GM21723 (cell line): ENCODE measurements around the gene MUS81.

ENCODE experiments used
- ATAC-seq: cut with Tn5 transposase; IDR thresholded peaks from one replicate; pipeline ENCODE4 v1.9.1; 2021; ENCODE audit warnings: mild to moderate bottlenecking, moderate library complexity; ENCODE audit not compliant: unreplicated experiment

Gene MUS81

GRCh38 chr11:65871811-65872548 lies 11.7 kb downstream of the MUS81 start:
- no peak for ATAC-seq

- ATAC-seq, result no peak
Observed at GRCh38 chr11:65872586-65873317, 12.5 kb downstream of the MUS81 start, which contains the start of gene EFEMP2. TSS of gene EFEMP2 (minus strand) at chr11:65872800. CDS start at chr11:65872354, 446 bp downstream.

DNA sequence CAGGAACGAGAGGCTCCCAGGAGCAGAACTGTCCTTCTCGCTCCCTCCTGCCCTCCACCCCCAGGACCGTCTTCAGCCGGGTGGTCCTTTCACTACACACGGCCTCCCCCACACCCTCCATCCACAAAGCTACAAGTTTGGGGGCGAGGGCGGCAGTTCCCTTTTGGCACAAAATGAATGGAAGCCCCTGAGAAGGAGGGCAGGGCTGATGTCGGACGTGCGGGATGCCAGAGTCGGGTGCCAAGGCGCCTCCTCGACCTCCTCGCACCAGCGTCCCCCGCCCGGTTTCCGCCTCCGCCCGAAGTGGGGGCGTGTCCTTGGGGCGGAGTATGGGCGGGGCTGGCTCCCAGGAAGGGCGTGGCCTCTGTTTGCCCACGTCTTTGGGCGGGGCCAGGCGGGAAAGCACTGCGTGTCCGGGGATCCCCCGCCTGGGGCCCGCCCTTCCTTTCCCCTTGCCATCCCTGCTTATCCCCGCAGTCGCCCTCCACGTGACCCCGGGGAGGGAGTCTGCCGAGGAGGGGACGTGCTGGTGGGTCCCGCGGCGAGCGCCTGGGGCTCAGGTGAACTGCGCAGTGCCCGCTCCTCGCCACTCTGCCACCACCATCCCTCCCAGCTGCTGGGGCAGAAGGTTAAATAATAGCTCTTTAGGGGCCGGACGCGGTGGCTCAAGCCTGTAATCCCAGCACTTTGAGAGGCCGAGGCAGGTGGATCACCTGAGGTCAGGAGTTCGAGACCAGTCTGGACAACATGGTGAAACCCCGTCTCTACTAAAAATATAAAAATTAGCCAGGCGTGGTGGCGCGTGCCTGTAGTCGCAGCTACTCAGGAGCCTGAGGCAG lies 13.3 kb downstream of the MUS81 start:
- peak; percentile 70 for ATAC-seq

DNA sequence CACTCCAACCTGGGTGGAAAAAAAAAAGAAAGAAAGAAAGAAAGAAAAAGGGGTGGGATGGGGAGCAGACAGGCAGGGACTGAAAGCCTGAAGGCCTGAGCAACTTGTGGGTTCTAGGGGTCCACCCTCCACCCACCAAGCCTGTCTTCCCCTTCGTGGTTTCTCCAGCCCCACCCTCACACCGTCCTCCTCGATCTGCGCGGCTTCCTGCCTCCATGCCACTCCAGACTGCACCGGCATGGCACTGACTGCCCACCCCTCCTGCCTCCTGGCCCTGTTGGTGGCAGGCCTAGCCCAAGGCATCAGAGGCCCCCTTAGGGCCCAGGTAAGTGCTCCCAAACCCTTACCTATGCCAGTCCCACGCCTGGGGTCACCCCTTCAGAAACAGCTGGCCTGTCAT lies 19.4 kb downstream of the MUS81 start, which contains the start of gene CTSW:
Gene CTSW (plus strand): TSS at position 221 of the 400 bp plus-strand sequence. CDS start 18 bp downstream, at position 239.
- no peak for ATAC-seq

- ATAC-seq, result no peak
Observed at GRCh38 chr11:65880027-65880426, 19.8 kb downstream of the MUS81 start.

DNA sequence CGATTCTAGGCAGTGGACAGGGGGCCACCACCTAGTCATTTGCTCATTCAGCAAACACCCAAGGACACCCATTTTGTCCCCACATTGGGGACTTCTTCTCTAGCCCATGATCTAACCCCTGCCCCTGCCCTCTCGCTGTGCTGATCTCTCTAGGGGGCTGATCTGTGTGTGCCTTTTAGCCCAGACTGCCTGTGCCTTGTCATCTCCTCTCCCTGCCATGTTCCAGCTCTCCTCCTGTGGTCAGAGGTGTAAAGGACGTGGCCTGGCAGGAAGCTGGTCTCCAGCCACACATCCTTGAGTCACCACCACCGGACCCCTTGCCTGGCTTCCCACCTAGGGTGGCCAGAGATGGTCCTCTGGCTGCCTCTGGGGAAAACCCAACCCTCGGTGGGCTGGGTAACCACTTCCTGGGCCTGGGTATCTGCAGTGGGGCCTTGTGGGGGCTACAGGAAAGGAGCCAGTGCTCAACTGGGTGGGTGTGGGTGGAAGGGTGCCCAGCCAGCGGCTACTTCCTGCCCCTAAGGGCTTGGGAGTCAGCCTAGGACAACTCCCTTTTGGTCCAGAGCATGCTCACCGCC lies 20.7 kb downstream of the MUS81 start:
- no peak for ATAC-seq

DNA sequence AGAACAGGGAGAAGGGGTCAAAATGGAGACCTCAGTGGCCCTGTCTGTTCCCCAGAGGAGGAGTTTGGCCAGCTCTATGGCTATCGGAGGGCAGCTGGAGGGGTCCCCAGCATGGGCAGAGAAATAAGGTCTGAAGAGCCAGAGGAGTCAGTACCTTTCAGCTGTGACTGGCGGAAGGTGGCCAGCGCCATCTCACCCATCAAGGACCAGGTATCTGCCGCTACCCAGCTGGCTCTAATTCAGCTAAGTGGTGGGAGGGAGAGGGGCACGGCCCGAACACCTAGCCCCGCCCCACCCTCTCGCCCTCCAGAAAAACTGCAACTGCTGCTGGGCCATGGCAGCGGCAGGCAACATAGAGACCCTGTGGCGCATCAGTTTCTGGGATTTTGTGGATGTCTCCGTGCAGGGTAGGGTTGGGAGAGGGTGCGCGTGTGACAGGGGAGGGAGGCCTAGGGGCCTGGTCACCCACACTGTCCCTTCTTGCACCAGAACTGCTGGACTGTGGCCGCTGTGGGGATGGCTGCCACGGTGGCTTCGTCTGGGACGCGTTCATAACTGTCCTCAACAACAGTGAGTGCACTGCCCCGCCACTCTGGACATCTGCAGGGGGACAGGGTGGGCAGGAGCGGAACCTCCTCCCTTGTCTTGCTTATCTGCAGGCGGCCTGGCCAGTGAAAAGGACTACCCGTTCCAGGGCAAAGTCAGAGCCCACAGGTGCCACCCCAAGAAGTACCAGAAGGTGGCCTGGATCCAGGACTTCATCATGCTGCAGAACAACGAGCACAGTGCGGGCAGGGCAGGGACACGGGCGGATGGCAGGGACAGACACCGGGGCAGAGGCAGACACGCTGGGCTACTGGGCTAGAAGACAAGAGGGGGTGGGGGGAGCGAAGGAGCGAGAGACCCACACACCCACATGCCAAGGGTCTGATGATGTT lies 22.2 kb downstream of the MUS81 start:
- ATAC-seq, result no peak

- no peak for ATAC-seq
Observed at GRCh38 chr11:65883058-65883761, 23.0 kb downstream of the MUS81 start.

- ATAC-seq, result no peak
Observed at GRCh38 chr11:65883786-65884715, 23.8 kb downstream of the MUS81 start.

GRCh38 chr11:65884716-65885092 lies 24.5 kb downstream of the MUS81 start:
- no peak for ATAC-seq

GRCh38 chr11:65885231-65885630 lies 25.0 kb downstream of the MUS81 start:
- ATAC-seq, result no peak

GRCh38 chr11:65885808-65886536 lies 25.7 kb downstream of the MUS81 start:
- no peak for ATAC-seq

GRCh38 chr11:65886826-65887722 lies 26.8 kb downstream of the MUS81 start:
- ATAC-seq, result no peak

GRCh38 chr11:65887723-65888162 lies 27.5 kb downstream of the MUS81 start:
- ATAC-seq, result peak; percentile 4

DNA sequence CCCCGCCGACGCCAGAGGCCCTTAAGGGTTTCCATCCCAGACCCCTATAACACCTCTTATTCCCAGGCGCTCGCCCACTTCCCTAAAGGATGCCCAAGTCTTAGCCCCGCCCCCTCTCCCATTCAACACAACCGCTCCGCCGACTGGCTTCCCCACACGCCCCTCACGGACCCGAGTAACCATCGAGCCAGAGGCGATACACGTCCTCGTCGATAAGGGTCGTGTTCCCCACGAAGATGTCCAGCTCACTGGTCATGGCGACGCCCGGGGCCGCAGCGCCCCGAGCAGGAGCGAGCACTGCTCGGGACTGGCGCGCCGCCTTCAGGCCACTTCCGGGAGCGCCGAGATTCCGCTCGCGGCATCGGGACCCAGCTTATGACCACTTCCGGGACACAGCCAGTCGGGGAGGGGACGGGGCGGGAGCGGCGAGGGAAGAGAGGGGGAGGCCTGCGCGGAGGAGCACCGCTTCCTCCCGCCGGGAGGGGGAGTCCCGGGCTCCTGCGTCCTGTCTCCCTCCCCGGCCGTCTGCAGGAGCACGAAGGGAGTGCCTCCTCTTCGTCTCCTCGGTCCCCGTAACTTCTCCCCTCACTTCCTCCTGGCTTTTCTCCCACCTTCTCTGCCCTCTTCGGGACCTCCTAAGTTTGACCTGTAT lies 28.1 kb downstream of the MUS81 start, which contains the start of gene FIBP:
Gene FIBP (minus strand): TSS at position 309 of the 652 bp plus-strand sequence. CDS start 53 bp downstream, at position 256.
- peak; percentile 48 for ATAC-seq
